DND-41 (cell line): ENCODE measurements around the gene FAM25A.

Experiments
- ATAC-seq: fragments of 200-7000 bp; cut with Tn5 transposase; 3 replicates; pipeline ENCODE4 v1.9.1; 2021; ENCODE audit warnings: low read depth; ENCODE audit not compliant: insufficient read depth
- DNase-seq: peaks from one replicate; pipeline ENCODE4 v3.0.0-alpha.2; 2020
- H2AFZ ChIP-seq: 2 replicates; pipeline ENCODE4 v1.6.0; 2012; ENCODE audit warnings: low read depth, low read length
- H3K27ac ChIP-seq: 2 replicates; pipeline ENCODE4 v1.5.1; 2012; ENCODE audit warnings: low read length, inconsistent platforms
- H3K27me3 ChIP-seq: fragments of 200-600 bp; sonication (generic); 2 replicates; pipeline ENCODE4 v1.6.0; 2012; ENCODE audit warnings: low read length, mild to moderate bottlenecking, inconsistent platforms; ENCODE audit not compliant: insufficient read depth, poor library complexity
- H3K36me3 ChIP-seq: 2 replicates; pipeline ENCODE4 v1.5.1; 2012; ENCODE audit warnings: low read length, inconsistent platforms; ENCODE audit not compliant: insufficient read depth
- H3K4me1 ChIP-seq: 2 replicates; pipeline ENCODE4 v1.5.1; 2012; ENCODE audit warnings: mild to moderate bottlenecking, low read length; ENCODE audit not compliant: insufficient read depth
- H3K4me2 ChIP-seq: 2 replicates; pipeline ENCODE4 v1.6.0; 2012; ENCODE audit warnings: mild to moderate bottlenecking, moderate library complexity, low read length, inconsistent platforms; ENCODE audit not compliant: insufficient read depth
- H3K4me3 ChIP-seq, 2 experiments: fragments of 200-600 bp in 1 of 2; shearing (Covaris generic) in 1 of 2; 2 replicates each; pipeline ENCODE4 v1.5.1; 2012 to 2016; ENCODE audit warnings: inconsistent platforms in 2 of 2, low read length in 2 of 2, mild to moderate bottlenecking in 2 of 2, low read depth in 1 of 2, moderate library complexity in 1 of 2
- H3K79me2 ChIP-seq: 2 replicates; pipeline ENCODE4 v1.6.0; 2012; ENCODE audit warnings: low read length, inconsistent platforms; ENCODE audit not compliant: insufficient read depth
- H3K9ac ChIP-seq: 2 replicates; pipeline ENCODE4 v1.6.0; 2012; ENCODE audit warnings: low read depth, mild to moderate bottlenecking, inconsistent platforms, low read length, moderate library complexity
- H3K9me3 ChIP-seq: 2 replicates; pipeline ENCODE4 v1.5.1; 2012; ENCODE audit warnings: low read length, moderate library complexity, mild to moderate bottlenecking, inconsistent platforms; ENCODE audit not compliant: insufficient read depth, severe bottlenecking
- H4K20me1 ChIP-seq: 2 replicates; pipeline ENCODE4 v1.6.0; 2012; ENCODE audit warnings: low read length; ENCODE audit not compliant: insufficient read depth
- EZH2 ChIP-seq: IDR thresholded peaks from 3 replicates; pipeline ENCODE4 v1.6.1; 2012; ENCODE audit warnings: borderline replicate concordance, low read depth, mild to moderate bottlenecking, moderate library complexity, low read length, inconsistent platforms; ENCODE audit not compliant: severe bottlenecking
- TF ChIP-seq, protein P1 (sequence below): IDR thresholded peaks from 2 replicates; pipeline ENCODE4 v1.5.1; 2012; ENCODE audit warnings: borderline replicate concordance, low read length, moderate library complexity, mild to moderate bottlenecking; ENCODE audit not compliant: poor library complexity, severe bottlenecking; ENCODE audit errors: extremely low read depth

FAM25A gene

GRCh38 chr10:87072449-87072848, 52.4 kb downstream of the FAM25A start:
- Histone ChIP-seq H3K4me3 (no peak overlapping the region), H3K79me2 (peaks cover 4% of the 10 kb centered on the region; the same call in 1 of the 2 replicates), H3K36me3 (peaks cover 65% of the 10 kb centered on the region), H2AFZ (no peak overlapping the region), H3K4me2 (no peak overlapping the region), H3K9ac (no peak overlapping the region), H3K27me3 (no peaks in the 10 kb centered on the region), H3K9me3 (no peaks in the 10 kb centered on the region), H4K20me1 (no peaks in the 10 kb centered on the region; the same call in 1 of the 2 replicates), H3K4me1 (no peaks in the 10 kb centered on the region), H3K27ac (no peak overlapping the region)
- DNase-seq (no peak), ATAC-seq (no peak)
- TF ChIP-seq, protein P1, sequence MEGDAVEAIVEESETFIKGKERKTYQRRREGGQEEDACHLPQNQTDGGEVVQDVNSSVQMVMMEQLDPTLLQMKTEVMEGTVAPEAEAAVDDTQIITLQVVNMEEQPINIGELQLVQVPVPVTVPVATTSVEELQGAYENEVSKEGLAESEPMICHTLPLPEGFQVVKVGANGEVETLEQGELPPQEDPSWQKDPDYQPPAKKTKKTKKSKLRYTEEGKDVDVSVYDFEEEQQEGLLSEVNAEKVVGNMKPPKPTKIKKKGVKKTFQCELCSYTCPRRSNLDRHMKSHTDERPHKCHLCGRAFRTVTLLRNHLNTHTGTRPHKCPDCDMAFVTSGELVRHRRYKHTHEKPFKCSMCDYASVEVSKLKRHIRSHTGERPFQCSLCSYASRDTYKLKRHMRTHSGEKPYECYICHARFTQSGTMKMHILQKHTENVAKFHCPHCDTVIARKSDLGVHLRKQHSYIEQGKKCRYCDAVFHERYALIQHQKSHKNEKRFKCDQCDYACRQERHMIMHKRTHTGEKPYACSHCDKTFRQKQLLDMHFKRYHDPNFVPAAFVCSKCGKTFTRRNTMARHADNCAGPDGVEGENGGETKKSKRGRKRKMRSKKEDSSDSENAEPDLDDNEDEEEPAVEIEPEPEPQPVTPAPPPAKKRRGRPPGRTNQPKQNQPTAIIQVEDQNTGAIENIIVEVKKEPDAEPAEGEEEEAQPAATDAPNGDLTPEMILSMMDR, result no peak
- TF ChIP-seq EZH2, result no peak
